Karpas-422 (cell line): Measurements from ENCODE around the gene ARHGEF4. TPM values are rescaled to one million over a fixed set of nuclear protein-coding genes. Genes with fewer than 3 reads are reported as not detected.

Source experiments
- DNase-seq: peaks from one replicate; pipeline ENCODE4 v3.0.0-alpha.2; 2015
- H2AFZ ChIP-seq: fragments of 200-600 bp; sonication (generic); 2 replicates; pipeline ENCODE4 v1.6.1; 2014; ENCODE audit warnings: antibody characterized with exemption, low read length, mixed read lengths
- H3K27ac ChIP-seq: fragments of 200-600 bp; sonication (generic); 2 replicates; pipeline ENCODE4 v1.5.1; 2014; ENCODE audit warnings: mild to moderate bottlenecking, low read length, moderate library complexity
- H3K27me3 ChIP-seq: fragments of 200-600 bp; sonication (generic); 2 replicates; pipeline ENCODE4 v1.6.1; 2014; ENCODE audit warnings: low read length, mixed read lengths
- H3K36me3 ChIP-seq: fragments of 200-600 bp; sonication (generic); 2 replicates; pipeline ENCODE4 v1.6.1; 2014; ENCODE audit warnings: low read length, mixed read lengths; ENCODE audit not compliant: insufficient read depth
- H3K4me1 ChIP-seq: fragments of 200-600 bp; sonication (generic); 2 replicates; pipeline ENCODE4 v1.6.1; 2014; ENCODE audit warnings: mild to moderate bottlenecking, low read length, mixed read lengths
- H3K4me2 ChIP-seq: fragments of 200-600 bp; sonication (generic); 2 replicates; pipeline ENCODE4 v1.6.1; 2014; ENCODE audit warnings: low read length, low read depth, mild to moderate bottlenecking; ENCODE audit not compliant: poor library complexity, severe bottlenecking
- H3K4me3 ChIP-seq: fragments of 200-600 bp; sonication (generic); 2 replicates; pipeline ENCODE4 v1.5.1; 2014; ENCODE audit warnings: mild to moderate bottlenecking, antibody characterized with exemption, low read length, mixed read lengths
- H3K79me2 ChIP-seq: fragments of 200-600 bp; sonication (generic); 2 replicates; pipeline ENCODE4 v1.6.1; 2014; ENCODE audit warnings: mild to moderate bottlenecking, low read length, mixed read lengths
- H3K9ac ChIP-seq: fragments of 200-600 bp; sonication (generic); 2 replicates; pipeline ENCODE4 v1.6.0; 2014; ENCODE audit warnings: low read length
- H3K9me2 ChIP-seq: fragments of 200-600 bp; sonication (generic), shearing (Covaris generic); replicated peaks from 2 replicates; pipeline ENCODE4 v1.6.0; 2014; ENCODE audit warnings: mild to moderate bottlenecking, low read length, moderate library complexity; ENCODE audit not compliant: insufficient read depth
- H3K9me3 ChIP-seq: fragments of 300-700, 200-600 bp; sonication (generic); 2 replicates; pipeline ENCODE4 v1.6.1; 2014; ENCODE audit warnings: low read length, mixed read lengths
- H4K20me1 ChIP-seq: fragments of 200-600 bp; sonication (generic); 2 replicates; pipeline ENCODE4 v1.6.1; 2014; ENCODE audit warnings: mild to moderate bottlenecking, antibody characterized with exemption, low read length, low read depth; ENCODE audit not compliant: insufficient read depth
- total RNA-seq: library from RNA; depleted of rRNA; stranded (reverse); fragments of >200 nt; shearing (Covaris generic); gene quantifications from 2 replicates; pipeline ENCODE4 v1.2.3, GENCODE V29; 2014; ENCODE audit warnings: low replicate concordance

The ARHGEF4 gene
- total RNA-seq, 1 experiment from 2014 or later, result not detected

- H3K4me3 ChIP-seq, result no peak overlapping the region
- no peaks in the 10 kb centered on the region for H3K79me2 ChIP-seq
- no peak overlapping the region for H3K4me2 ChIP-seq
- H3K27ac ChIP-seq, result no peak overlapping the region
- no peaks in the 10 kb centered on the region for H3K36me3 ChIP-seq
- no peak overlapping the region for H2AFZ ChIP-seq
- H4K20me1 ChIP-seq, result no peaks in the 10 kb centered on the region
- H3K4me1 ChIP-seq, result no peaks in the 10 kb centered on the region
- H3K9me2 ChIP-seq, result no peaks in the 10 kb centered on the region
- no peak for DNase-seq
- no peaks in the 10 kb centered on the region for H3K27me3 ChIP-seq
- no peaks in the 10 kb centered on the region for H3K9me3 ChIP-seq
- H3K9ac ChIP-seq, result no peak overlapping the region
Measured at GRCh38 chr2:130922417-130922816, 85.7 kb downstream of the ARHGEF4 start.

GRCh38 chr2:130928385-130928784, 91.7 kb downstream of the ARHGEF4 start:
- no peak overlapping the region for H3K27ac ChIP-seq
- no peaks in the 10 kb centered on the region for H4K20me1 ChIP-seq
- DNase-seq, result no peak
- H3K4me1 ChIP-seq, result no peaks in the 10 kb centered on the region
- H3K9ac ChIP-seq, result no peak overlapping the region
- no peaks in the 10 kb centered on the region for H3K36me3 ChIP-seq
- H3K79me2 ChIP-seq, result no peaks in the 10 kb centered on the region
- H2AFZ ChIP-seq, result no peak overlapping the region
- H3K4me3 ChIP-seq, result no peak overlapping the region
- no peaks in the 10 kb centered on the region for H3K9me2 ChIP-seq
- no peaks in the 10 kb centered on the region for H3K27me3 ChIP-seq
- no peaks in the 10 kb centered on the region for H3K9me3 ChIP-seq
- H3K4me2 ChIP-seq, result no peak overlapping the region

- Histone ChIP-seq H3K27ac (no peak overlapping the region), H3K4me3 (no peak overlapping the region), H3K4me1 (no peaks in the 10 kb centered on the region), H4K20me1 (no peaks in the 10 kb centered on the region), H2AFZ (no peak overlapping the region), H3K9me2 (no peaks in the 10 kb centered on the region), H3K36me3 (no peaks in the 10 kb centered on the region), H3K4me2 (no peak overlapping the region), H3K9ac (no peak overlapping the region), H3K79me2 (no peaks in the 10 kb centered on the region), H3K9me3 (no peaks in the 10 kb centered on the region), H3K27me3 (no peaks in the 10 kb centered on the region)
- peak; percentile 15 for DNase-seq
Measured at GRCh38 chr2:130930740-130931659, 94.3 kb downstream of the ARHGEF4 start.

GRCh38 chr2:130933501-130933900, 96.8 kb downstream of the ARHGEF4 start:
- no peak overlapping the region for H3K4me3 ChIP-seq
- 0 out of 2 replicates have a peak, but pooled peaks cover 4% of the 10 kb centered on the region for H3K9me2 ChIP-seq
- no peak overlapping the region for H3K9ac ChIP-seq

GRCh38 chr2:130936451-130936850, 99.7 kb downstream of the ARHGEF4 start:
- Histone ChIP-seq H3K9me2 (0 out of 2 replicates have a peak, but pooled peaks cover 4% of the 10 kb centered on the region), H3K36me3 (no peaks in the 10 kb centered on the region), H3K4me3 (no peak overlapping the region), H3K4me1 (no peaks in the 10 kb centered on the region), H3K27me3 (no peaks in the 10 kb centered on the region), H4K20me1 (no peaks in the 10 kb centered on the region), H3K4me2 (no peak overlapping the region), H3K27ac (no peak overlapping the region), H3K79me2 (no peaks in the 10 kb centered on the region), H3K9me3 (no peaks in the 10 kb centered on the region), H3K9ac (no peak overlapping the region), H2AFZ (no peak overlapping the region)
- DNase-seq, result peak; percentile 39

More at GRCh38 chr2:130933501-130933900, 96.8 kb downstream of the ARHGEF4 start:
- no peaks in the 10 kb centered on the region for H3K79me2 ChIP-seq
- no peaks in the 10 kb centered on the region for H3K27me3 ChIP-seq
- no peaks in the 10 kb centered on the region for H3K4me1 ChIP-seq
- H3K27ac ChIP-seq, result no peak overlapping the region
- no peak overlapping the region for H2AFZ ChIP-seq
- H3K4me2 ChIP-seq, result no peak overlapping the region
- H3K9me3 ChIP-seq, result no peaks in the 10 kb centered on the region
- peak; percentile 20 for DNase-seq
- H4K20me1 ChIP-seq, result no peaks in the 10 kb centered on the region
- no peaks in the 10 kb centered on the region for H3K36me3 ChIP-seq

- no peak for DNase-seq
- H3K79me2 ChIP-seq, result no peaks in the 10 kb centered on the region
- no peaks in the 10 kb centered on the region for H3K4me1 ChIP-seq
- no peak overlapping the region for H3K27ac ChIP-seq
- H3K27me3 ChIP-seq, result no peaks in the 10 kb centered on the region
- no peaks in the 10 kb centered on the region for H4K20me1 ChIP-seq
- no peaks in the 10 kb centered on the region for H3K36me3 ChIP-seq
- H3K4me3 ChIP-seq, result no peak overlapping the region
- H3K4me2 ChIP-seq, result no peak overlapping the region
- no peak overlapping the region for H3K9ac ChIP-seq
- H2AFZ ChIP-seq, result no peak overlapping the region
- H3K9me2 ChIP-seq, result no peaks in the 10 kb centered on the region
- H3K9me3 ChIP-seq, result no peaks in the 10 kb centered on the region
Measured at GRCh38 chr2:130947967-130948366, 111.3 kb downstream of the ARHGEF4 start.

GRCh38 chr2:130949954-130950353, 113.2 kb downstream of the ARHGEF4 start:
- Histone ChIP-seq H3K27me3 (no peaks in the 10 kb centered on the region), H4K20me1 (no peaks in the 10 kb centered on the region), H3K9me2 (no peaks in the 10 kb centered on the region), H3K9me3 (peaks cover 5% of the 10 kb centered on the region), H3K4me2 (no peak overlapping the region), H3K79me2 (no peaks in the 10 kb centered on the region), H2AFZ (no peak overlapping the region), H3K27ac (no peak overlapping the region), H3K9ac (no peak overlapping the region), H3K4me1 (no peaks in the 10 kb centered on the region), H3K4me3 (no peak overlapping the region), H3K36me3 (no peaks in the 10 kb centered on the region)
- DNase-seq, result no peak

GRCh38 chr2:130951018-130951417, 114.3 kb downstream of the ARHGEF4 start:
- H3K27ac ChIP-seq, result no peak overlapping the region
- no peak overlapping the region for H3K9ac ChIP-seq
- H3K9me2 ChIP-seq, result no peaks in the 10 kb centered on the region
- no peaks in the 10 kb centered on the region for H3K79me2 ChIP-seq
- H3K4me2 ChIP-seq, result no peak overlapping the region
- H3K4me1 ChIP-seq, result no peaks in the 10 kb centered on the region
- no peak overlapping the region for H2AFZ ChIP-seq
- H3K4me3 ChIP-seq, result no peak overlapping the region
- H4K20me1 ChIP-seq, result no peaks in the 10 kb centered on the region
- H3K36me3 ChIP-seq, result no peaks in the 10 kb centered on the region
- H3K9me3 ChIP-seq, result peaks cover 12% of the 10 kb centered on the region
- no peaks in the 10 kb centered on the region for H3K27me3 ChIP-seq
- no peak for DNase-seq
